Lower leg skin (tissue), 3 donors: Measurements from ENCODE around the gene FLYWCH1.

ENCODE experiments used
- CTCF ChIP-seq, 3 donors: fragments of 450-650 bp; IDR thresholded peaks; one replicate each; pipeline ENCODE4 v1.5.1; 2016; ENCODE audit warnings: antibody characterized with exemption in 3 of 3, mild to moderate bottlenecking in 3 of 3, moderate library complexity in 2 of 3
- POLR2A ChIP-seq, 2 donors: fragments of 450-650 bp; IDR thresholded peaks; one replicate each; pipeline ENCODE4 v1.6.1; 2016 to 2017; ENCODE audit warnings: antibody characterized with exemption in 2 of 2, mild to moderate bottlenecking in 1 of 2, moderate library complexity in 1 of 2

DNA sequence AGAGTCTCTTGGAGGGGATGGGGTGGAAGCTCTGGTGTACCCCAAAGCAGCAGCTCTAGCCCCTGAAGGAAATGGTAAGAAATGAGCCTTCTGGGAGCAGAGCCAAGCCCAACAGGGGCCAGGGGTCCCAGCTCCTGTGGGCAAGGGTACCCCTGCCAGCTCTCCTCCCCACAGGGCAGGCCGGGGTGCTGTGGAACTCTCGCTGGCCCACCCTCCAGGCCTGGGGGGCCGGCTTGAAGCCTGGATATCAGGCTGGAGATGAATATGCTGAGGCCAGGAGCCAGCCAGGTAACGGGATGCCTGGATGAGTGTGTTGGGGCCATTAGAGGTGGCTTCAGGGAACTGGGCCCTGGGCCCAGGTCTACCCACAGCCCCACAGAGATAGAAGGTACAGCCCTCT is 88.8 kb downstream of the FLYWCH1 start:
- TF ChIP-seq POLR2A (IDR thresholded peaks at IDR 0.05): no peak
- TF ChIP-seq CTCF (IDR thresholded peaks at IDR 0.05): no peak
